ENCODE data around the gene FLNA. TPM values are rescaled to one million over a fixed set of nuclear protein-coding genes. Genes with fewer than 3 reads are reported as not detected.
"Not testable (repeated sequence)": the region's sequence is repeated elsewhere in the genome, so short reads cannot be mapped to it uniquely, and the experiment has no call there.

Gene FLNA
- total RNA-seq, 1 donor from 2014 or later = 347 TPM

DNA sequence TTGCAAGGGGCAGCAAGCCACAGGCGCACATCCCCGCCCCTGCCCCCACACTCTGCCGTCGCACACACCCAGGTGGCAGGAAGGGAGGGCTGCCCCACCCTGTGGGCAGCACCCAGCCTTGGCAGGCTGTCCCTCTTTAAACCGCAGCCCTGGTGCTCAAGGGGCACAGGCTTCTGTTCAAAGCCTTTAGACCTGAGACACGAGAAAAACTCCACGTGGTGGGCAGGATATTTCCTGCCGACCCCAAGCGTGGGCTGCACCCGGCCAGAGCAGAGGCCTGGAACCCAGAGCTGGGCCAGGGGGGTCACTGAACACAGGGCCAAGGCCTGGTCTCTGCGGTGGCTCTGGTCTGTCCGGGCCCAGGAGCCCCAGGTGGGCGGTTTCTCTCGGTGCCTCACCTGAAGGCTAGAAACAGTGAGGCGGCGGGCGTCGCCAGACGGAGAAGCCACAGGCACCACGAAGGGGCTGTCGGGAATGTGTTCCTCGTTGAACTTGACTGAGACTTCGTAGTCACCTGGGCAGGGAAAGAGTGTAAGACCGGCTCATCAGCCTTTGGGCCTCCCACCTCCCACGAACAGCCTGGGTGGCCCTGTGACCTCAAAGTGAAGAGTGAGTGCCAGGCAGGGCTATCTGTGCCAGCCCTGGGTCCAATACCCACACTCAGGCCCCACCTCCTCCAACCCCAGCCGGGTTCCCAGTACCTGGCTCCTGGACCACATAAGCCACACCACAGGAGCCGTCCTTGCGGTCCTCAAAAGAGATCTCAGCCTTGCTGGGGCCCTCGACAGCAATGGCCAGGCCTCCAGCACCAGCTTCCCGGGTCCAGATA is 23.0 kb downstream of the FLNA start:
- intact Hi-C loops (cut with DNase I) = no loop called here
- DNase-seq (ENCODE audit: low spot score) = no peak

DNA sequence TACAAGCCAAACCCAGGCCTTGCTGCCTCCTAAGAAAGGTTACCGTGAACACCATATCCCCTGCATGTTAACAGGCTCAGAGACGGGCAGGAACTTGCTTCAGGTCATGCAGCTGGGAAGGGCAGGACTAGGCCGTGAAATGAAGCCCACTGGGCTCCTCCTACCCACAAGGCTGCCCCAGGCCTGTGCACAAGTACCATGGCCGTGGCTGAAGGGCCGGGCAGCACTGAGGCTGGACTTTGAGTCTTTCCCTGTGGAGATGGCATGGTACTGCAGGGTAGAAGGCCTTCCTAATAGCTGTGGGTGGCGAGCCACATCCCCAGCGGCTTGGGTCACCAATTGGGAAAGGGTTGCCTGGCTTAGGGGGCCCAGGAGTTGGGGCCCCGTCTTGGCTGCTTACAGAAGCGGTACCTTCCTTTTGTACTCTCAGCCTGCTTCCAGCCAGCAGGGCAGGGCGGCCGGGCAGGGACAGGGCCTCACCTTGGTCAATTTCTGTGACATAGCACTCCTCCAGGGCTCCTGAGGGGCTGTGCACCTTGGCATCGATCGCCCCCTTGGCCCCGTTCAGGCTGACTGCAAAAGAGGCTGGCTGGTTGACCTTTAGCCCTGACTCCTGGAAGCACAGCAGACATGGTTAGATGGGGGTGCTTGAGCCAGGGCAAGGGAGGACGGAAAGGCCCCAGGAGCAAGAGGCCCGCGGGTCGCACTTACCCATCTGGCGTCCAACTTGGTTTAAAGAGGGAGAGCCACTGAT is 23.8 kb downstream of the FLNA start:
- DNase-seq (ENCODE audit: low spot score) = no peak
- intact Hi-C loops (cut with DNase I) = no loop called here

DNA sequence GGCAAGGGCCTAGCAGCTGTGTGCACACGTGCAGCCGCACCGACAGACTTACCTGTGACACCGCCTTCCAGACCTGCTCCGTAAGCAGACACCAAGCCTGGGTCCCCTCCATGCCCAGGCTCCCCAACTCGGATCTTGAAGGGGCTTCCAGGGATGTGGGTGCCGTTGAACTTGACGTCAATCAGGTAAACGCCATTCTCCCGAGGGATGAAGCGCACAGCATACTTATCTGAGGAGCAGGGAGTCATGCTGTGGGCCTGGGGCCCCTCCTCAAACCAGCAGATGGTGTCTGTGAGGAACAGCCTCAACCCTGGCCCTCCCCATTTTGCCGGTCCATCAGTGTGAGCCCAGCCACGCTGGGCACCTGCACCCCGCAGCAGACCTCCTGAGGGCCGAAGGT is 24.5 kb downstream of the FLNA start:
- intact Hi-C loops (cut with DNase I) = no loop called here
- no peak for DNase-seq (ENCODE audit: low spot score)

DNA sequence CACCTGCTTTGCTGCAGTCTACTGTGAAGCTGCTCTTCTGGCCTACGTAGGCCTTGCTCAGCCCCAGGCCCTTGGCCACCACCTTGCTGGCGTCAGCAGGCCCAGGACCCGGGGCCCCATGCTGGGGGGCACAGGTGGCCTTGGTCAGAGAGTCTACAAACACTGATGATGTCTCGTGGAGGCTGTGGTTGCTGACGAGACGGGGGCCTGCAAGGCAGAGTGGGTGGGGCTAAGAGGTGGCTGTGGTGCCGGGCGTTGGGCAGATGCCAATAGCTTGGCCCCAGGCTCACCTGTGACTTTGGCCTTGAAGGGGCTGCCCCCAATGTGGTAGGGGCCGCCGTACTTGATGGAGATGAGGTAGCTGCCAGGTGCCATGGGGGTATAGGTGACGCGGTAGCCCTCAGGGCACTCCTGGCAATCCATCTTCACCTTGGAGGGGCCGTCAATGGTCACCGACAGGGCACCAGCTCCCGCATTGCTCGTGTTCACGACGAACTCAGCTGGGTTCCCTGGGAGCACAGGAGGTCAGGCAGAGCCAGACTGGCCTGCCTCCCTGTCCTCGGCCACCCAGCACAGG is 25.0 kb downstream of the FLNA start:
- DNase-seq (ENCODE audit: low spot score) = no peak
- intact Hi-C loops (cut with DNase I) = no loop called here

DNA sequence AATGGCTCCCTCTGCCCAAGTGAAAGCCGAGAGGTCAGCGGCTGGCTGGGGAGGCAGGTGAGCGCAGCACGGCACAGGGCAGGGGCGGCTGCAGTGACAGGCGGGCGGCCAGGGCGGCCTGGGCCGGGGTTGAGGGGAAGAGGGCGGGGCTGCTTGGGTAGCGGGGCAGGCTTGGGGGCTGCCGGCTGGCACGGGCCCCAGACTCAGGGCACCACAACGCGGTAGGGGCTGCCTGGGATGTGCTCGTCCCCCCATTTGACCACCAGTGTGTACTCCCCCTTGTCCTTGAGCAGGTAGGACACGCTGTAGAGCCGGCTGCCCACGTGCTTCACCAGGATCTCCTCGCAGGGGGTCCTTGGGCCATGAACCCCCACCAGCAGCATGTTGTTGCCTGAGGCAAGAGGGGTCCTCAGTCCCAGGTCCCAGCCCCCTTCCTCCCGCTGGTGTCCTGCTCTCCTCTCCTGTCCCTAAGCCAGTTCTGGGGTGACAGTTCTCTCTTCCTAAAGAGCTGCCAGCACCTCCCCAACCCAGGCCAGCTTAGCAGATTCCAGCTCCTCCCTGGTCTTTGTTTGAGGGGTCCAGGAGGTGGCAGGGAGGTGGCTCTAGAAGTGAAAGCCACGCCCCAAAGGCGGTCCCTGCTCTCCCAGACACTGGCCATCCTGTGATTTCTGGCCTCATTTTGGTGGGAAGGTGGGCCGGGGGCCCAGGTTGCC is 25.6 kb downstream of the FLNA start:
- intact Hi-C loops (cut with DNase I) = no loop called here
- no peak for DNase-seq (ENCODE audit: low spot score)

DNA sequence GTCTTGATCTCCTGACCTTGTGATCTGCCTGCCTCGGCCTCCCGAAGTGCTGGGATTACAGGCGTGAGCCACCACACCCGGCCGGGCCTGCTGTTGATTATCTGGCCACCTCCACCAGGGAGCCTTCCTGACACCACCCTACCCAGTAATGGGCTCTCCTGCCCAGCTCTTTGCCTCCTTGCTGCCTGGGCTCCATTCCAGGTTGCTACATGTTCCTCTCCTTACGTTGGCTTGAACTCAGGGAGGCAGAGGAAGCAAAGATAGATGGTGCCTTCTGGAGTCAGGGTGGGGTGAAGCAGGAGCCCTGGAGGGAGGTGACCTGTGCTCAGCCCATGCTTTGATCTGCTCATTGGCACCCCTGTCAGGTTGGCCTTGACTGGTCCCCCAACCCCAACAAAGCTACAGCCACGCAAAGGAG is 26.3 kb downstream of the FLNA start:
- intact Hi-C loops (cut with DNase I) = no loop called here
- no peak for DNase-seq (ENCODE audit: low spot score)

DNA sequence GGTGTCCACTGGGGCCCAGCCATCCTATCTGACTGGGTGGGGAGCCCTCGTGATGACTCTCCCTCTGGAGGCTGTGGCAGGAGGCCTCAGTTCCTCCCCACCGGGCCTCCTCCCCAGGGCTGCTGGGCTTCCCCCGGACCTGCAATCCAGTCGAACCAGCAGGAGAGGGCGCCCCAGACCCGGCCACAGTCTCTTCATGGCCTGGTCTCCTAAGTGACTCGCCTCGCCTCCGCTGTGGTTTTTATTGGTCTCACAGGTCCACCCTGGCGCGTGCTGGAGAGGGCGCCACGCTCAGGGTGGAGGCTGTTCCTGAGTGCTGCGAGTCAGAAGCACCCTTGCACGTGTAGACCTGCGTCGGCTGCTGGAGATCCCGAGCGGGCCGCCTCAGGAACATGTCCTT is 30.8 kb downstream of the FLNA start:
- intact Hi-C loops (cut with DNase I); DNase-seq (ENCODE audit: low spot score): not testable (repeated sequence)

DNA sequence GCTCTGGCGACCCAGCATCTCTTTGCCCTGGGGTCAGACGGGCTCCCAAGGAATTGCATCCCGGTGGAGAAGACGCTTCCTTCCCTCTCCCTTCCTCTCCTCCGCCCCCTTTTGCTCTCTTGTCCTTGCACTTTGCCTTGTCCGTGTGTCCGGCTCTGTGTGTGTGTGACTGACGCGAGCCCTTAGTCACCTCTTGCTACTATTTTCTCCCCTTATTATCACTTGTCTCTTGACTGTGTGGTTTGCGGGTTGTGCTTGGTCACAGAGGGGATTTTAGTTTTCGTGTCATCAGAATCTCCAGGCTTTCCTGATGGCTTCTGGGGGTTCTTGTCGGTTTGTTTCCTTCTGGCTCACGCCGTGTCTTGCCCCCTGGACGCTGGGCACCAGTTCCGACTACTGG is 31.4 kb downstream of the FLNA start:
- DNase-seq (ENCODE audit: low spot score); intact Hi-C loops (cut with DNase I): not testable (repeated sequence)

DNA sequence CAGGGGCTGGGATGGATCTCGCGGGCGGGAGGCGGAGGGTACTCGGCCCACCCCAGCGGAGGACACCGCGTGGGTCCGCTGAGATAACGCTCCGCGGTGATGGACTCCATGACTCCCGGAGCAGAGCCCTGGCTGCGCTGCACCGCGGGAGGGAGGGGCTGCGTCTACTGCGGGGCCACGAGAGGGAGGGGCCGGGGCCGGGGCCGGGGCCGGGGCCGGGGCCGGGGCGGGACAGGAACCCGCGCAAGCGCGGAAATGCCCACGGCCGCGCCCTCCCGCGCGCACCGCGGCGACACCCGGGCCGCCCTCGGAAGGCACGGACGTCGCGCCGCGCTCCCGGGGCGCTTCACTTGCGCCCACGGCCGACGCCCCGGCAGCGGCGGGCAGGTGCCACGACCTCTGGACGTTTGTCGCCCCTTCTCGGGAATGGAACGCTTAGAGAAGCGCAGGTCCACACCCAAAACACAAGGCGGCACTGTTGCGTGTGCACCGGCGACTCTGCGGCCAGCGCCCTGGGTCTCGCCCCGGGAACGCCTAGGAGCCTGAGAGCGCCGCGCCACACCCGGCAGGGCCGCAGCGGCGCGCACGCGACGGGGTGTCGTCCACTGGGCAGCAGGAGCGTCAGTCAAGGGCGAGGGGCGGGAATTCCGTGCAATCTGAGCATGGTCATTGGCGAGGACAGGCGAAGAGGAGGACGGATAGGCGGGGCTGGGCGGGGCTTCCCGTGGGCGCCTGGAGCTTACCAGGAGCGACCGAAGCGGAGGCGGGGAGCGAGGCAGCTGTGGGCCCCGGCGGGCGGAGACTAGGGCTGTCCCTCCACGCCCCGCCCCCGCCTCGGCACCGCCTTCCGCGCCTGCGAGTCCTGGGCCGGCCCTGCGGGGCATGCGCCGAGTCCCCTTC is 32.8 kb downstream of the FLNA start:
- DNase-seq (ENCODE audit: low spot score); intact Hi-C loops (cut with DNase I): not testable (repeated sequence)

DNA sequence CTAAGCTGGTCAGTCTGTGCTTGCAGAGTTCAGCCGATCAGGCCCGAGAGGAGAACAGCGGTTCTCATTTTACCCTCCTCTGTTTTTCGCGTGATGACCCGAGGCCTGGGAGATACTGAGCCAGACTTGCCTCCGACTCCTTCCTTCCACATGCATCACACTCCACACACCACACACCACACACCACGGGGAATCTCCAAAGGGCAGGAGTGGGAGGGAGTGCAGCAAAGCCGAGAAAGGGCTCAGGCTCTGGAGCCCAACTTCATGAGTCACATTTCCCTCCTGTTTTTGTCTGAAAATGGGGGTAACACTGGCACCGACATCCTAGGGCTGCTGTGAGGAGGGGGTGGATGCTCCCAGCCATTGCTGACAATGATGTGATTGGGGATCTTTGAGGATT is 39.9 kb downstream of the FLNA start:
- intact Hi-C loops (cut with DNase I) = no loop called here
- no peak for DNase-seq (ENCODE audit: low spot score)

DNA sequence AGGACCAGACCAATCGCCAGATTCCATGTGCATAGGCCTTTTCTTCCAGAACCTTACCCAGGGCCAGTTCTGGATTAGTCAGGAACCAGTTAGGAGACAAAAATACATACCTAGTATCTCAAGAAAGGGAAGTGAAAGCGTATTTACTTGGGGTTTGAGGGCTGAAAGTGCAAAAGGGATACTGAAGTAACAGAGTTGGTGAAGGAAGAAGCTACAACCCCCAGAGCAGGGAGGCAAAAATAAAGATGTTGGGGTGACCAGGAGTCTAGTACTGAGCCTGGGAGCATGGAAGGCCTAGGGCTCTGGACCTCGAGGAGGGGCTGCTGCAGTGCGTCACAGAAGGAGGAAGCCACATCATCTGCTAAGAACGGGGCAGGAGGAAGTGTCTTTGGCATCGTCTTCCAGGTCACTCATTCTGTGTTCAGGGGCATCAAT is 40.6 kb downstream of the FLNA start:
- DNase-seq (ENCODE audit: low spot score) = no peak
- intact Hi-C loops (cut with DNase I) = no loop called here

DNA sequence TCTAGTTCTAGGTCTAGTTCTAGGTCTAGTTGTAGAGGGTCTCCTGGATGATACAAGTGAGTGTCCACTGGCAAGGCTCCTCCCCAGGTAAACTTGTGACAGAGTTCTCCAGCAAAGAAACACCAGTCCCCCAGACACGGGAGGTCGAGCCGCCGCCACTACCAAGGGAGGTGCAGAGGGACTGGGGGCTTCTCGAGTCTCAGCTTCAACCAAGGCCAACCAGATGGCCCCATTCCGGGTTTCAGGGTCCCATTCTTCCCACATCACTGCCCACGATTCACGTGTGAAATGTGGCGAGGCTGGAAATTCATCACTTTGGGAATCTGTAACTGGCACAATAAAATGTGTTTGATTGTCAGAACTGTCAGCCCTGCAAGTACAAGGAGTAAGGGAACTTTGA is 41.3 kb downstream of the FLNA start:
- intact Hi-C loops (cut with DNase I) = no loop called here
- no peak for DNase-seq (ENCODE audit: low spot score)

DNA sequence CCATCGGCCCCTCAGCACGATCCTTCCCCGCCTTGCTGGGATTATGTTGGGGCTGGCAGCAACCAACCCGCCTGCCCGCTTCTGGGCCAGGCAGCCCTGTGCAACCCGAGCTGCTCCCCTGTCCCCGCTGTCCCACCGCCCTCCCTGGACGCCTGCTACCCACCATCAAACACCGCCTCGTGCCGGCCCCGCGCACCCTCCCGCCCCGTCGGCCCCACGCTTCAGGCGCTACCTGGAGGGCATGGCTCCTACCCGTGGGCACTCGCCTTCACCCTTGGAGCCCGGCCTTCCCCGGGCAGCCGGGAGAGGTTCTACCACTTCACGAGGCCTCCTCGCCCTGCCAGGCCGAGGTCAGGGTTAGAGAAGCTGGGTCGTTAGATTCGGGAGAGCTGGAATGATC is 41.9 kb downstream of the FLNA start:
- no peak for DNase-seq (ENCODE audit: low spot score)
- intact Hi-C loops (cut with DNase I) = no loop called here

DNA sequence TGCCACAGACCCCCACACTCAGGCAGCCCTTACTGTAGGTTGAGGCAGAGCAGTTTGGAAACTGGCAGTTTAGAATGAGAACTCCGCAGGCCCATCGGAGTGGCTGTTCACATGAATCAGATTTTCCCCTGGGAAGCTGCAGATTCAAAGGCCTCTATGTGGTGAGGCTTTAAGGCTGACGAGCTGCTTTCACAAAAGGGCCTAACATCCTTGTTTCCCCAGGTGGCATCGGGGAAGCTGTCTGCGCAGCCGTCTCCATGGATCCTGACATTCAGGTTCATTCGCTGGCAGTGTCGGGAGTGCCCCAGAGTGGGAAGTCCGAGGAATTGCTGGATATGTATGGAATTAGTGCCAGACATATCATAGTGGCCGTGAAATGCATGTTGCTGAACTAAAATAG is 45.1 kb downstream of the FLNA start:
- no peak for DNase-seq (ENCODE audit: low spot score)
- intact Hi-C loops (cut with DNase I) = loop anchor here (5.0 kb wide), 1 partner anchor 203 kb away; no protein-coding TSS in a partner anchor

DNA sequence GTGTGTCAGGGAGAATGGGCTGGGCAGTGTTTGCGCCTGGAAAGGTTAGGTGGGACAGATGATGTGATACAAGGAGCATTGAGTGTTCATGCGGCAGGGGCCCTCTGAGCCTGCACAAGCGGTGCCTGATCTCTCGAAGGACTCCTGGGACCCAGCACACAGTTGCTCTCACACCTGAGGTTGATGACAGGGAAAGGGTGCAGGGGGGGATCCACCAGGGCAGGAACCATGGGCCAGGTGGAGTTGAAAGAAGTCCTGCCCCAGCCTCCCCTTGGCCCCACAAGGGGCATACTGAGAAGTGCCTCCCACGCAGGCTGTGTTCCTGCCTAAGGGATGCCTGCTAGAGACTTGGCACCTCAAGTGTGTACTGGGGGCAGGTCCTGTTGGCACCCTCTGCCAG is 45.8 kb downstream of the FLNA start:
- DNase-seq (ENCODE audit: low spot score) = no peak
- intact Hi-C loops (cut with DNase I) = loop anchor here (5.0 kb wide), 1 partner anchor 204 kb away; no protein-coding TSS in a partner anchor

DNA sequence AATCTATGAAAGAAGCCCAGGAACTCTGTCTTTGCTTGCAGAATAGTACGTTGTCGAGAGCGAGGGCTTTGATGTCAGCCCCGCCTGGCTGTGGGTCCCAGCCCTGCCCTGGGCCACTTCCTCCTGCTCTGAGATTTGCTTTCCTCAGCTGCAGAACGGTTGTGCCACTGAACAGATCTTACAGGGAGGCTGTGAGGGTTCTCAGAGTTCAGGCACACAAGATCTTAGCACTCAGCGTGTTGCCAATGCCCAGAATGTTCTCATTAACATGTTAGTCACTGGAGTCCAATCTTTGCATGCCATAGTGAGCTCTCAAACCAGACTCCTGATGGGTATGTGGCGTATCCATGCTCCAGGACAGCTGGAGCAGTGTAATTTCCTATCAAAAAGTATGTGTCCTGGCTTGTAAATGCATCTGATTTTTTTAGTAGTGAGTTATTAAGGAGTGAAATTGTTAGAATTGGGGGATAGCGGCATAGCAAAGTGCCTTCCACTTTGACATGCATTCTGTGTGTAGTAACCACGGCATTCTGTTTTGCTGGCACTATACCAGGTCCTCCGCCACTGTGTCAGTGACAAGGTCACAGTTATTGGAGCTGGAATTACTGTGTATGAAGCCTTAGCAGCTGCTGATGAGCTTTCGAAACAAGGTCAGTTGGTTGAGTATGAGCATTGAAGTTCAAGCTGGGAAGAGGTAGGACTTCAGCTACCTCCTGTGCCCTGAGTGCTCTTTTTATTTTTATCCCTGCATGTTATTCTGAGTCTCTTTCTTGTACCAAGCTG is 47.2 kb downstream of the FLNA start:
- intact Hi-C loops (cut with DNase I) = loop anchor here (5.0 kb wide), 1 partner anchor 205 kb away; no protein-coding TSS in a partner anchor
- DNase-seq (ENCODE audit: low spot score) = no peak

DNA sequence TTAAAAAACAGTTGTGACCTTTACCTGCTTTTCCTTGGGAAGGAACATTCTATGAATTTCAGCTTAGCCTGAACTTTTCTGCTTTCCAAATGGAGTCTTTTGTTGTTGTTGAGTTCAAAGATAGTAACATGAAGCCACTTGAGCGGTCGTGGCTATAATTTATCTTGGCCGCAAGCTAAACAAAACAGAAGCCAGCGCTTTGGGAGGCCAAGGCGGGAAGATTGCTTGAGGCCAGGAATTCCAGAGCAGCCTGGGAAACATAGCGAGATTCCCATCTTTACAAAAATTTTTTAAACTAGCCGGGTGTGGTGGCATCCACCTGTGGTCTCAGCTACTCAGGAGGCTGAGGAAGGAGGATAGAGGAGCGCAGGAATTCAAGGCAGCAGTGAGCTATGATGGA is 48.9 kb downstream of the FLNA start:
- DNase-seq (ENCODE audit: low spot score) = no peak
- intact Hi-C loops (cut with DNase I) = loop anchor here (5.0 kb wide), 1 partner anchor 207 kb away; no protein-coding TSS in a partner anchor

DNA sequence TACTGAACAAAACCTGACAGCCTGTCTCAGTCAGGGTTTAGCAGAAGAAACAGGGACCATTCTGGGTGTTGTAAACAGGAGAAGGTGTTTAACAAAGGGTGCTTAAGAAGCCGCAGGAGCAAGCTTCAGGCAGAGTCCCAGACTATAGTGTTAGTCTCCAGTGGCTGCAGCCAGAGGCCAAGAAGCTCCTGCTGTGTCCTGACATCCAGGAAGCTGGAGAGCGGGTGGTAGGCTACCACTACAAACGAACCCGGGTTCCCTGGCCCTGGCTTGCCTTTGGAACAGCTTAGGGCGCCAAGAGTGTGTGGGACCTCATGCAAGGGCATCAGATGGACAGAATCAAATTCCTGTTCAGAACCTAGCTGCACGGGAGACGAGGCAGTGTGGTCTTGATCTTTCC is 50.9 kb downstream of the FLNA start:
- intact Hi-C loops (cut with DNase I) = no loop called here

More for the DNA sequence above, 50.9 kb downstream of the FLNA start:
- no peak for DNase-seq (ENCODE audit: low spot score)
